Stromal cell of bone marrow (primary cell): ENCODE results near the gene PALS1.

ENCODE experiments used
- DNase-seq: peaks from one replicate; pipeline ENCODE4 v3.0.0-alpha.2; 2012; ENCODE audit warnings: low read depth

The PALS1 gene

DNA sequence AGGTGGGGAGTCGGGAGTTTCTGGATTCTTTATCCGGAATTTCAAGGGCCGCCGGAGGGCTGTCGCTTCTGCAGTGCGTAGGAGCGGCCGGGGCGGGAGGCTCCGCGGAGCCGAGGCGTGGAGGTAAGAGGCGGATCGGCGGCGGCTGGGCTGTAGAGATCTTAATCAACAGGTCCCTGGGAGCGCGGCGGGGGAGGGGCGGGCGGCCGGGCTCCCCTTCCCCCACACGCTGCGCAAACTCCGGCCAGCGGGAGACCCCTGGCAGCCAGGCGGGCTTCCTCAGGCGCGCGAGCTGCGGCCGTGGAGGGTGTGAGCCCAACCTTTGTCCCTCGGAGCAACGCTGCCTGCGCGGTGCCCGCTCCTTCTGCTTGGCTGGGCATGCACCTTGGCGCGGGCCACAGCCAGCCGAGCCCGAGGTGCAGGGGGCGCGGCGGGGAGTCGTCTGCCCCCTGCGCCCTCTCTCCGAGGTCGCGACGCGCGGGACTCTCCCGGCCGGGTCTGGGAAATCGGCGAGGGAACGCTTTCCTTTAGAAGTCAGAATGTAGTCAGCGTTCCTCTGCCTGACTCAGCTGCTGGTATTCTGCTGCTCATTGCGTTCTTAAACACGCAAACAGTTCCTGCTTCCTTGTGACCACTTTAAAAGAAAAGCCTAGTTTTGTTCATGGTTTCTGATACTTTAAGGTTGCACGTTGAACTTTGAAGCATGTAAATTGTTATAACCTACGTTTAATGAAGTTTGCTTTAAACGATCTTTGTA is at the start of gene PALS1:
TSS of gene PALS1 (plus strand) at position 25 of the 757 bp plus-strand sequence. CDS start 37,736 bp downstream, outside the sequence.
- peak; percentile 73 for DNase-seq

DNA sequence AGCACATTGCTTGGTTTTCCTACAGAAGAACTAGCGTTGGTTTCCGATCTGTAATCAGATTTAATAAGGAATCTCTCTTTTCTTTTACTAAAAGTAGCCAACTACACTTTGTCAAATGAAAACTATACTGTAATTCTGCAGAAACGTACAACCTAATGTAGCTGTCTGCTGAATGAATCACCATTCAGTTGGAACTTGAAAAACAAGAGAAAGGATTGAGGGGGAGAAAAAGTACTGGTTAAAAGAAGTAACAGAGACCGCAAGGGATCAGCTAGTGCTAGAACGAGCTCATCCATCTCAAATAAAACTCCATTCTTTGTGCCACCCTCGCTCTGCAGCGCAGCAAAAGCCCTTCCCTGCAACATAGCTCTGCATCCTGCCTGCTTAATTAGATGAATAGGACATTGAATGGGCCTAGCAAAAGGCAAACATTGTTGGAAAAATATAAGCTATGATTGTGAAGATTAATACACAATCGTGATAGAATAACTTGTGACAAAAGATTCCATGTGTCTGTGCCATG is 49.4 kb upstream of the PALS1 start:
- DNase-seq = no peak

DNA sequence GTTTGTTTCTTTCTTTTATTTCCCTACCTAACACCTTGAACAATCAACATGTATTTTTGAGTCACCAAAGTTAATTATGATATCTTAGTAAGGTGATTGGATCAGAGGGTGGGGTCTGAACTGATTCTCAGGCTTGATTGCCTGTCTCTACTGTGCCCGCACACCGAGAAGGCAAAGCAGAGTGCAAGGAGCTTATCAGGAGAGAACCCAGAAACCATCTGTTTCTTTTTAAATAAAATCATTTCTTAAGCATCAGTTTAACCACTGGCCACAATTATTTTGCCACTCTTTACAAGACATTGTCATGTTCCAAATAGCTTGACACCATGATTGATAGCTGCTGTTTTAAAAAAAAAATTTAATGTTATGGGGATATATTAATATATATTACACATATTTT is 48.9 kb upstream of the PALS1 start:
- no peak for DNase-seq

DNA sequence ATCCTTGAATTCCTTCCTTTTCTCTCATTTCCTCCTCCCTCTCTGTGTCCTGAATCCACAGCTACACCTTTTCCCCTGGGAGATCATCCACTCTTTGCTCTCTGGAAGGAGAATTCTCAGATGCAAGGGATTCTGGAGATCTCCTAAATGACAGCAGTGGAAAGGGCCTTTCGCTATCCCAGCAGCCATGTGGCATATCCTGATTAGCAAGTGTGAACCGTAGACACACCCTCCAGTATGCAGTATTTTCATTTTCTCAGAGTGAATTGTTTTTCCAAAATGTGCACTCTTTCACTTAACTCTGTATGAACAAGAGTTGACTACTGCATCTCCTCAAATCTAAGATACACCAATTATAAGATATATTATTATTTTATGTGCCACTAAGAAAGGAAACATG is 46.0 kb upstream of the PALS1 start:
- no peak for DNase-seq

DNA sequence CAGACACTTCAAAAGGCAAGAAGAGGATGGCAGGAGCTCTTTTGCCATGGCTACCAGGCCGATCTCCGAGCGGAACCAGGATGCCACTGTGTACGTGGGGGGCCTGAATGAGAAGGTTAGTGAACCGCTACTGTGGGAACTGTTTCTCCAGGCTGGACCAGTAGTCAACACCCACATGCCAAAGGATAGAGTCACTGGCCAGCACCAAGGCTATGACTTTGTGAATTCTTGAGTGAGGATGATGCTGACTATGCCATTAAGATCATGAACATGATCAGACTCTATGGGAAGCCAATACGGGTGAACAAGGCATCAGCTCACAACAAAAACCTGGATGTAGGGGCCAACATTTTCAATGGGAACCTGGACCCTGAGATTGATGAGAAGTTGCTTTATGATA is 42.2 kb upstream of the PALS1 start:
- DNase-seq = no peak

DNA sequence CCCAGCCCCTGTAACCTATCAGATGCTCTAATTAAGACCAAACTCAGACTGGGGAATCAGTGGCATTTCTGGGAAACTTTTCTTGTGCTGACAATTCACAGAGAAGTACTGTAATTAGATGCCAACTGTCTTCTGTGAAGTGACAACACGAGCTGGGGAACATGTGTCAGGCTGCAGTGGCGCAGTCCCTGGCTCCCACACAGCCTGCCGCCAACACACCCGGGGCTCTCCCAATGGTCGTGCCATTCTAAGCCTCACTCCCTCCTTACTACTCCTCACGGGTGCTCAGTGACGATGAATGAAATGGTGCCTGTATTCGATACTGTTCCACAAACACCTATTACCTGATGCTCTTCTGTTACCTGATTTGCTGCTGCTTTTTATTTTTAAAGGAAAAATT is 33.4 kb upstream of the PALS1 start:
- DNase-seq = no peak

DNA sequence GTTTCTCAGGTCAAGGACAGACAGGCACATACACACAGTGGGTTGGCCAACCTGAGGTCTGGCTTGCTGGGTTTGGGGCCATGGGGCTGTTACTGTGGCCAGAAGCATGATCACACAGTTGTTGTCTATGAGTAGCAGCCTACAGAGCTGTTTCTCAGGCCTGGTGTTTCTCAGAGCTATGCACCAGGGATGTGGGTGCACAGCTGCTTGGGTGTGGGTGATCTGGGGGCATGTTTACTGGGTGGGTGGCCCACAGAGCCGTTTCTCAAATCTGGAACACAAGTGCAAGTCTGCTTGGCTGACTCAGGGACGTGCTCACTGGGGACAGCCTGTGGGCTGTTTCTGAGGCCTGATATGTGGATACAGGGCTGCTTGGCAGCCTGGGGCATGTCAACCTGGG is 23.1 kb upstream of the PALS1 start:
- no peak for DNase-seq

DNA sequence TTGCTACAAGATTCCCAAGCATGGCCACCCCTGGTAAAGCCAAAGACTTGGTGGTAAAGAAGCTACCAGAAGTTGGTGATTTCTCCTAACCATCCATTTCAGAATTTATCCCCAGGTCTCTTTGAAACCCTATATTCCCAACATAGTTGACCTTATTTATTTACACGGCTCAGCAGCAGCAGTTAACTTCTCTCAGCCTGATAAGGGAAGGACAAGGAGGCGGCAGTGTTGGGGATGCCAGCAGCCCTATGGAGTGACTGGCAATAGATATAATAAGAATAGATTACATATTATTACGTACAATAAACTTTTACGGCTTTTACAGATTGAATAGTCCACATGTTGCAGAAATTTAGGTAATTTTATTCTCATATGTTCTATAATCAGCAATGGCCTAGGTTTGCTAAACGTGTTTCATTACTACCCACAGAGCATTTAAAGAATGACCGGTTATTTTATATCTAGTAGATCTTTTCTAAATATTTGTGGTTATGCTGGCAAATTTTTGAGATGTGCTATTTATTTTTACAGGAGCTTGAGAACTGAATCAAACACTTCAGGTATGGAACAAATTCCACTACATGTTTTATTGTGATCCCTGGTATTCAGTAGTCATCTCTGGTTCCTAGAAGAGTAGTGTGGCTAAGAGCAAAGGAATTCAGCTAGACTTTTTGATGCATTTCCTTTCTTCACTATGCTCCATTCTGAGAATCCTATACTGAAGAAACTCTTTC is 19.8 kb upstream of the PALS1 start:
- no peak for DNase-seq

DNA sequence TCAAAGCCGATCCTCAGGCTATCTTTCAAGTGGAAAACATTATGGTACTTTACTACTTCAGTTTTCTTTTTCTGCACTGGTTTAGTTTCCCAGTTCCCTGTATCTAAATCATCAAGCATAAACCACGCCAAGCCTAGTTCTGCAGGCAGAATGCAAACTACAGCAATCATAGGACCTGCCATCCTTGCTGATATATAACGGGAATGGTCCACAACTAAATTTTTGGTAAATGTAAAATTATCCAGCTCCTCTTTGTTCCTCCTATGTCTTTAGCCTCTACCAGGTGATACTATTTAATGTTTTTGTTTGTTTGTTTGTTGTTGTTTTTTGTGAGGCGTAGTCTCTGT is 19.3 kb upstream of the PALS1 start:
- DNase-seq = no peak

DNA sequence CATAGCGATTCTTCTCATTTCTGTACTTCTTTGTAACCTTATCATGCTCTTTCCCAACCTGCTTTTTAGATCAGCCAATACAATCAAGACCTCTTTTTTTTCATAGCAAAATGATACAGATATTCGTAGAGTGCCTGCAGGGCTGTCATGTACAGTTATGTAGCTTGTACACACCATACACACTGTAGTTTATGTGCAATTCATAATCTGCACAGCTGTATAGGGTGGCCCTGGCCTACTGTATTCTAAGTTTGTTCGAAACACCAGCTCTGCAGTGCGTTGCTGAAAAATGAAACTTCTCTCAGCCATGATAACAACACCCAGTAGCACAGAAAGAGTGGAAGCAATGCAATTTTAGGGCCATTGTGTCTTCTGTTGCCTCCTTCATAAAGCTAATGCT is 15.7 kb upstream of the PALS1 start:
- DNase-seq = no peak

DNA sequence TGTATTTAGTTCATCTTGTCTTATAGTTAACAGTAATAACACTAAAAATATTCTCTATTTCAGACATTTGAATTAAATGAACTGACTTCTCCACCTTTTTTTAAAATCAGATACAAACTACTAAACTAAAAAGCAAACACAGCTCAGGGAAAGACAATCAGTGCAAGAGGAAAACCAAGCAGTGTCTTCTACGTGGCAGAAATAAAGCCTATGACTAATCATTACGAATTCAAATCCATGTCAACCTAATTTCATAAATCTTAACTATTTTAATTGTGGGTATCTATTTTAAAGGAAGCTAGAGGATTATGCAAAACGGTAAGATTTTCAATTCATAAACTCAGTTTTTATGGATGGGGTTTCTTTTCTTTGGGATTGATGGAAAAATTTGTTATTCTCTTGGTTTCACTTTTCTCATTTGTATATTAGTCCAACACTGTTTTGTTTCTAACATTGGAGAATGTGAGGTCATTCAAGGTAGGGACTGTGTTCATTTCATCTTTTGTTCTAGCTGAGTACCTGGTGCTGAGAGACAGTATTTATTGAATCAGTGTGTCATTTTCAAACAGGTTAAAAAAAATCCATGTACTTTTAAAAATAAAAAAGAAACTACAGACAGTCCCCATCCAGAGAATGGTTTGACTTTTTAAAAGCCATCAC is 12.8 kb upstream of the PALS1 start:
- DNase-seq = no peak

- DNase-seq = no peak
Measured at GRCh38 chr14:67232066-67232465, 9.2 kb upstream of the PALS1 start.

DNA sequence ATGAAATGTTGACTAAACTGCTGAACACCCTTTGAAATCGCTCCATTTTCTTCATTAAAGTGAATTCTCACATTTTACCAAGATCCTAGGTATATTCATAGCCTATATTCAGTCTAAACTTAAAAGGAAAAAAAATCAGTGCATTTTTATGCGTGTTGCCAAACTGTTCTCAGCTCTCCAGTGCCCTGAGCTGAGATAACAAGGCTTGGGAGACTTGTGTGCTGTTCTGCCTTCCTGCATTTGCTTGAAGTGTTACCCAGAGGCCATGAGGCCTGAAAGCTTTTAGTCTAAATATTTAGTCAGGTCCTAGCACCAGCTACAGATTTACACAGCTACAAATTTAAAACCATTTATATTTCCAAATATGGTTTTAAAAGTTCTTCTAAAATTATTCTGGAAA is 8.6 kb upstream of the PALS1 start:
- no peak for DNase-seq

DNA sequence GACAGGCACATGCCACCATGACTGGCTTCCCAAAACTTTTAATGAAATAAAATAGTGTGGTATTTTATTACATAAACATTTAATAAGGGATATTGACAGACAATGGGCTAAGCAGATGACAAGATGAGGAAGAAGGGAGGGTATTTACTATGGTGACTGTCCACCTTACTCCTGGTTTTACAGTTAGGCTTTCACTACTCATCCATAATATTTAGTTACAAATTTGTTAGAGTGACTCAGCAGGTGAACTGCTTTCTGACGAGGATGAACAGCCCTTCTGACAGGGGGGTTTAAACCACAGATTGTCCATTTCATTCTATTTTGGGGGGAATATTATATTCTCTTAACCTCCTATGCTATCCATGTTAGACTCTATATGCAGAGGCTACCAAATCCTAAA is 3.6 kb upstream of the PALS1 start:
- no peak for DNase-seq

DNA sequence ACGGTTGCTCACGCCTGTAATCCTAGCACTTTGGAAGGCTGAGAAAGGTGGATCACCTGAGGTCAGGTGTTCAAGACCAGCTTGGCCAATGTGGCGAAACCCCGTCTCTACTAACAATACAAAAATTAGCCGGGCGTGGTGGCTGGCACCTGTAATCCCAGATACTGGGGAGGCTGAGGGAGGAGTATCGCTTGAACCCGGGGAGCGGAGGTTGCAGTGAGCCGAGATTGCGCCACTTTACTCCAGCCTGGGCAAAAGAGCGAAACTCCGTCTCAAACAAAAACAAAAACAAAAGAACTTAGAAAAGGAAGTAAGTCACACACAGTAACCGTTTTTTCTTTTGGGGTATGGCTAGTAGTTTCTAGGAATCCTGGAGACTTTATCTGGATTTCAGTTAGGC is 1.7 kb upstream of the PALS1 start:
- no peak for DNase-seq

DNA sequence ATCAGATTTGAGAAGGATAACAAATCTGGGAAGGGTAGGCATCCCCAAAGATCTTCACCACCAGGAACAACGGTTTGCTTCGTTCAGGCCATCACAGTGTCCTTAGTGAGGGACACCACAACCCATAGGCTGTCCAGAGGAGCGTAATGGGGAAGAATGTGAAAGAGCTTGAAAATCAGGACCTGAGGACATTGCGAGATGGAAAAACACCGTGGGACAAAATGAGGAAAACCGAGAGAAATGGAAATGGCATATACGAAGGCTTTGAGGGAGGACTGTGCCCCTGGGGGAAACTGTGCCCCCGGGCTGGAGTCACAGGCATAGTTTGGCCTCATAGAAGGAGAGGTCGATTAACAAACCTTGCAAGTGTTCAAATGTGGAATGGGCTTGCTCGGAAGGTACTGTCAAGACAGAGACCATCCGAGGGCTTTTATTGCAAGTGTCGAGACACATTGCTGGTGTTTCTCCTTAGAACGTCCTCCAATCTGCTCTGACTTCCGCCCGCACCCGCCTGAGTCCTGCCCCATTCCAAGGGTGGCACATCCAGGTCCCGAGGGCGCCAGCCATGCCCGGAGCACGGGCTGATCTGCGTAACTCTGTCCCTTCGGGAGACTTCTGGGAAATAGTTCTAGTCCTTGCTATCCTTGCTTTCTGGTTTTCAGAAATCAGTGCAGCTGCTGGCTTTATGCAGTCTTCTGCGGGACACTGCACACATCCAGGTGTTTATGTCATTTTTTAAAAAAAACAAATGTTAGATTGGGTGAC is 885 bp upstream of the PALS1 start:
- no peak for DNase-seq

DNA sequence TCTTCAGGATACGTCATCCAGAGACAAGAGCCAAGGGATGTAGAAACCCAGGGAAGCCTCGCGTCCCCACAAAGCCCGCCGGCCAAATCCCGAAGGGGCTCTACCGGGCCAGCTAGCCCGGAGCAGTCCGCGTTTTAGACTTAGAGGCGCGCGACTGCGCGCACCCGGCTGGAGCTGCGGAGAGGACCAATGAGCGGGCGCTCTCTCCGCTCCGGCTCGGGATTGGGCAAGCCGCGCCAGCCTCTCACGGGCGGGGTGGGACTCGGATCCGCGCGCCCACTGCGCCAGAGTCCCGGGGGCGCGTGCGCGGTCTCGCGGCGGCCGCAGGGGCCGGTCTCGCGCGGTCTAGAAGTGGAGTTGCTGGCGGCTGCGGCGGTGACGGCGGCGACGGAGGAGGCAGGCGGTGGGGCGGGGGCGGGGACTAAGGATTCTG is 241 bp upstream of the PALS1 start:
- peak; percentile 93 for DNase-seq

DNA sequence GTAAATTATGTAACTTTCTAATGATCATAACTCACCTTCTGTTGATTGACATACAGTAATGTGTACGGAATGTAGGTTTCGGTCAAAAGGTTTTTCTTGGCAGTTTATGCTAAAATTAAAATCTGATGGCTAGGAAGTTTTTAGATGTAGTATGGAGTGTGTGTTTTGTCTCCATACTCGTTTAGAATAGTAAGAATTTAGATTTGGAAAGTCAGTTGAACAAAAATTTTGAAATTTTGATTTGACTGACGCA is 859 bp downstream of the PALS1 start:
- DNase-seq = no peak

DNA sequence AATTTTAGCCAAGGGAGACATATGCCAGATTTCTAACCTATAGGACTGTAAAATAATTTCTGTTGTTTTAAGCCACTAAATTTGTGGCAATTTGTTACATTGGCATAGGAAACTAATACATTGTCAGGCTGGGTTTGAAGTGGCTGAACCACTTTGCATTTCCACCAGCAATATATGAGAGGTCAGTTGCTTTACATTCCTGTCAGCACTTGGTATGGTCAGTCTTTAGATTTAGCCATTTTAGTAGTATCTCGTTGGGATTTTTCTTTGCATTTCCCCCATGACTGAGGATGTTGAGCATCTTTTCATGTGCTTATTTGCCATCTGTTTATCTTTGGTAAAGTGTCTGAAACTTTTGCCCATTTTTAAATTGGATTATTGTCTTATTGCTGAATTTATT is 3.9 kb downstream of the PALS1 start:
- no peak for DNase-seq

- no peak for DNase-seq
Measured at GRCh38 chr14:67251573-67252226, 10.5 kb downstream of the PALS1 start.

- no peak for DNase-seq
Measured at GRCh38 chr14:67253076-67253635, 11.9 kb downstream of the PALS1 start.

GRCh38 chr14:67257906-67258305 is 16.7 kb downstream of the PALS1 start:
- DNase-seq = no peak
